GM12878 (cell line): ENCODE results near the gene DCAF11. TPM values are rescaled to one million over a fixed set of nuclear protein-coding genes. Genes with fewer than 3 reads are reported as not detected.

Experiments used
- CREM ChIP-seq: IDR thresholded peaks from 2 replicates; pipeline ENCODE4 v1.6.1; 2014; ENCODE audit warnings: antibody characterized with exemption, low read depth
- CUX1 ChIP-seq: IDR thresholded peaks from 2 replicates; pipeline ENCODE4 v1.6.1; 2012; ENCODE audit warnings: improper control_type of control experiment, low read depth, low read length; ENCODE audit not compliant: insufficient replicate concordance
- IRF3 ChIP-seq: fragments of 450-650 bp; IDR thresholded peaks from 2 replicates; pipeline ENCODE4 v1.6.1; 2014; ENCODE audit warnings: mild to moderate bottlenecking
- LARP7 ChIP-seq: fragments of 450-650 bp; IDR thresholded peaks from 2 replicates; pipeline ENCODE4 v1.6.1; 2017; ENCODE audit warnings: mild to moderate bottlenecking
- MXI1 ChIP-seq: fragments of 150-350 bp; IDR thresholded peaks from 2 replicates; pipeline ENCODE4 v1.6.1; 2011; ENCODE audit warnings: low read depth, mild to moderate bottlenecking, inconsistent platforms, low read length, improper control_type of control experiment
- POLR2AphosphoS5 ChIP-seq: IDR thresholded peaks from 2 replicates; pipeline ENCODE4 v1.6.1; 2011; ENCODE audit warnings: mild to moderate bottlenecking, low read length, inconsistent platforms
- RAD21 ChIP-seq: IDR thresholded peaks from 2 replicates; pipeline ENCODE4 v1.6.1; 2011; ENCODE audit warnings: mild to moderate bottlenecking, low read depth, low read length, moderate library complexity; ENCODE audit not compliant: insufficient read depth
- REST ChIP-seq: IDR thresholded peaks from 2 replicates; pipeline ENCODE4 v1.6.1; 2012; ENCODE audit warnings: mild to moderate bottlenecking, low read depth, low read length
- TAF1 ChIP-seq: IDR thresholded peaks from 2 replicates; pipeline ENCODE4 v1.6.1; 2011; ENCODE audit warnings: mild to moderate bottlenecking, low read depth, low read length, borderline replicate concordance
- TCF7 ChIP-seq: IDR thresholded peaks from 2 replicates; pipeline ENCODE4 v1.6.1; 2014; ENCODE audit warnings: antibody characterized with exemption, borderline replicate concordance
- YY1 ChIP-seq: IDR thresholded peaks from 2 replicates; pipeline ENCODE4 v1.6.1; 2011; ENCODE audit warnings: low read depth, mild to moderate bottlenecking, low read length
- ZNF217 ChIP-seq: fragments of 450-650 bp; IDR thresholded peaks from 2 replicates; pipeline ENCODE4 v1.6.1; 2017; ENCODE audit warnings: antibody characterized with exemption, mild to moderate bottlenecking
- polyA plus RNA-seq, 11 experiments: library from polyadenylated mRNA; depleted of rRNA in 4 of 11; unstranded in 6 of 11; stranded (reverse) in 5 of 11; fragments of >200 nt; fragmentation: Nextera tagmentation in 4 of 11; fragmentation: Illumina TruSeq in 1 of 11; extraction: Ambion mirVana in 4 of 11; extraction: Trizol in 1 of 11; gene quantifications; 1 replicate in 1 of 11; 2 replicates in 10 of 11; pipeline versions ENCODE4 v1.2.1 to v1.2.3, GENCODE V29; 2011 to 2016; ENCODE audit warnings: inconsistent platforms in 2 of 11, missing spikeins in 2 of 11, low read depth in 1 of 11
- total RNA-seq, 4 experiments: library from RNA; depleted of rRNA in 3 of 4; stranded (reverse); fragments of >200 nt in 3 of 4; fragmentation: Illumina TruSeq in 1 of 4; extraction: Trizol in 1 of 4; gene quantifications; 2 replicates each; pipeline versions ENCODE4 v1.2.1 to v1.2.3, GENCODE V29; 2013 to 2021
- TF ChIP-seq, protein P1 (sequence below): fragments of 150-350 bp; IDR thresholded peaks from 2 replicates; pipeline ENCODE4 v1.6.1; 2016; ENCODE audit warnings: low read depth, low read length
- TF ChIP-seq, protein P2 (sequence below): fragments of 450-650 bp; IDR thresholded peaks from 2 replicates; pipeline ENCODE4 v1.6.1; 2017; ENCODE audit warnings: low read depth, mild to moderate bottlenecking, moderate library complexity

Gene DCAF11
- total and polyA plus RNA-seq, 10 of the 15 experiments (the other 5 are each of a cell fraction or from before 2014, with no cell fraction given), result 13.4 to 91.2 (median 68.7) TPM

- TF ChIP-seq YY1, result peak; percentile 77
- peak; percentile 91 for TF ChIP-seq MXI1
- TF ChIP-seq POLR2AphosphoS5, result peak; percentile 92
- TF ChIP-seq, protein P1, sequence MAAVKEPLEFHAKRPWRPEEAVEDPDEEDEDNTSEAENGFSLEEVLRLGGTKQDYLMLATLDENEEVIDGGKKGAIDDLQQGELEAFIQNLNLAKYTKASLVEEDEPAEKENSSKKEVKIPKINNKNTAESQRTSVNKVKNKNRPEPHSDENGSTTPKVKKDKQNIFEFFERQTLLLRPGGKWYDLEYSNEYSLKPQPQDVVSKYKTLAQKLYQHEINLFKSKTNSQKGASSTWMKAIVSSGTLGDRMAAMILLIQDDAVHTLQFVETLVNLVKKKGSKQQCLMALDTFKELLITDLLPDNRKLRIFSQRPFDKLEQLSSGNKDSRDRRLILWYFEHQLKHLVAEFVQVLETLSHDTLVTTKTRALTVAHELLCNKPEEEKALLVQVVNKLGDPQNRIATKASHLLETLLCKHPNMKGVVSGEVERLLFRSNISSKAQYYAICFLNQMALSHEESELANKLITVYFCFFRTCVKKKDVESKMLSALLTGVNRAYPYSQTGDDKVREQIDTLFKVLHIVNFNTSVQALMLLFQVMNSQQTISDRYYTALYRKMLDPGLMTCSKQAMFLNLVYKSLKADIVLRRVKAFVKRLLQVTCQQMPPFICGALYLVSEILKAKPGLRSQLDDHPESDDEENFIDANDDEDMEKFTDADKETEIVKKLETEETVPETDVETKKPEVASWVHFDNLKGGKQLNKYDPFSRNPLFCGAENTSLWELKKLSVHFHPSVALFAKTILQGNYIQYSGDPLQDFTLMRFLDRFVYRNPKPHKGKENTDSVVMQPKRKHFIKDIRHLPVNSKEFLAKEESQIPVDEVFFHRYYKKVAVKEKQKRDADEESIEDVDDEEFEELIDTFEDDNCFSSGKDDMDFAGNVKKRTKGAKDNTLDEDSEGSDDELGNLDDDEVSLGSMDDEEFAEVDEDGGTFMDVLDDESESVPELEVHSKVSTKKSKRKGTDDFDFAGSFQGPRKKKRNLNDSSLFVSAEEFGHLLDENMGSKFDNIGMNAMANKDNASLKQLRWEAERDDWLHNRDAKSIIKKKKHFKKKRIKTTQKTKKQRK, result no peak
- no peak for TF ChIP-seq REST
- TF ChIP-seq CUX1, result no peak
- TF ChIP-seq ZNF217, result no peak
- peak; percentile 59; the same call in 1 of the 2 replicates for TF ChIP-seq TAF1
- TF ChIP-seq, protein P2, sequence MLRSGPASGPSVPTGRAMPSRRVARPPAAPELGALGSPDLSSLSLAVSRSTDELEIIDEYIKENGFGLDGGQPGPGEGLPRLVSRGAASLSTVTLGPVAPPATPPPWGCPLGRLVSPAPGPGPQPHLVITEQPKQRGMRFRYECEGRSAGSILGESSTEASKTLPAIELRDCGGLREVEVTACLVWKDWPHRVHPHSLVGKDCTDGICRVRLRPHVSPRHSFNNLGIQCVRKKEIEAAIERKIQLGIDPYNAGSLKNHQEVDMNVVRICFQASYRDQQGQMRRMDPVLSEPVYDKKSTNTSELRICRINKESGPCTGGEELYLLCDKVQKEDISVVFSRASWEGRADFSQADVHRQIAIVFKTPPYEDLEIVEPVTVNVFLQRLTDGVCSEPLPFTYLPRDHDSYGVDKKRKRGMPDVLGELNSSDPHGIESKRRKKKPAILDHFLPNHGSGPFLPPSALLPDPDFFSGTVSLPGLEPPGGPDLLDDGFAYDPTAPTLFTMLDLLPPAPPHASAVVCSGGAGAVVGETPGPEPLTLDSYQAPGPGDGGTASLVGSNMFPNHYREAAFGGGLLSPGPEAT, result peak; percentile 98
- TF ChIP-seq CREM, result peak; percentile 51
- TF ChIP-seq LARP7, result peak; percentile 65; the same call in 1 of the 2 replicates
- peak; percentile 79 for TF ChIP-seq IRF3
- TF ChIP-seq RAD21, result no peak
- peak; percentile 64; the same call in 1 of the 2 replicates for TF ChIP-seq TCF7
Measured at GRCh38 chr14:24113801-24114531, 611 bp upstream of the DCAF11 start (continued).
